K562 treated with DMSO at 1 percent for 4 hours (cell line): Measurements from ENCODE around the gene TMEM14A. TPM values are rescaled to one million over a fixed set of nuclear protein-coding genes. Genes with fewer than 3 reads are reported as not detected.

Experiments
- total RNA-seq: library from RNA; unstranded; fragments of 300-600 nt; gene quantifications from 2 replicates; pipeline ENCODE4 v1.2.3, GENCODE V29; 2022; ENCODE audit not compliant: insufficient read depth

The TMEM14A gene
- total RNA-seq = 7.3 and 7.6 TPM in 2 replicates

GRCh38 chr6:52670502-52671409 is at the start of gene TMEM14A:
TSS of gene TMEM14A (plus strand) at chr6:52671113. CDS start at chr6:52677103, 5,990 bp downstream.

Other genes starting within 250 kb of the TMEM14A start
- 10.3 and 12.5 TPM in 2 replicates for gene TRAM2, start 94.1 kb upstream of the TMEM14A start, total RNA-seq
- gene GSTA2, start 92.4 kb downstream of the TMEM14A start, total RNA-seq = not detected in 2 replicates
- gene GSTA1, start 132.7 kb downstream of the TMEM14A start, total RNA-seq = not detected in 2 replicates
- not detected in 2 replicates for gene GSTA5, start 169.7 kb downstream of the TMEM14A start, total RNA-seq
- gene GSTA3, start 238.6 kb downstream of the TMEM14A start, total RNA-seq = not detected in 2 replicates